Hematopoietic multipotent progenitor cell treated with erythropoietin and hydrocortisone succinate and interleukin-3 and kit ligand, for 4 days (in vitro differentiated cells): ENCODE data around the gene SND1.

Experiments used
- DNase-seq: peaks from one replicate; pipeline ENCODE4 v3.0.0-alpha.2; 2015

SND1 gene

GRCh38 chr7:127810696-127811660 is 159.0 kb downstream of the SND1 start:
- no peak for DNase-seq

GRCh38 chr7:127812540-127812939 is 160.5 kb downstream of the SND1 start:
- DNase-seq = no peak

- no peak for DNase-seq
These were observed 162.1 kb downstream of the SND1 start for GRCh38 chr7:127813991-127814541.

GRCh38 chr7:127815631-127816145 is 163.7 kb downstream of the SND1 start:
- no peak for DNase-seq

GRCh38 chr7:127816354-127817190 is 164.6 kb downstream of the SND1 start:
- no peak for DNase-seq

- DNase-seq = no peak
These were observed 165.5 kb downstream of the SND1 start for GRCh38 chr7:127817466-127817865.

GRCh38 chr7:127818306-127818705 is 166.3 kb downstream of the SND1 start:
- no peak for DNase-seq

GRCh38 chr7:127819975-127820731 is 168.2 kb downstream of the SND1 start:
- DNase-seq = peak; percentile 49

GRCh38 chr7:127820732-127821085 is 168.7 kb downstream of the SND1 start:
- DNase-seq = no peak

GRCh38 chr7:127821146-127821545 is 169.2 kb downstream of the SND1 start:
- DNase-seq = no peak

- DNase-seq = peak; percentile 74
These were observed 171.0 kb downstream of the SND1 start for GRCh38 chr7:127822822-127823508.

- no peak for DNase-seq
These were observed 172.7 kb downstream of the SND1 start for GRCh38 chr7:127824682-127825081.

- no peak for DNase-seq
These were observed 177.0 kb downstream of the SND1 start for GRCh38 chr7:127828843-127829500.

GRCh38 chr7:127831318-127832219 is 179.6 kb downstream of the SND1 start:
- DNase-seq = no peak

GRCh38 chr7:127832592-127832991 is 180.6 kb downstream of the SND1 start:
- no peak for DNase-seq

- DNase-seq = peak; percentile 46
These were observed 181.6 kb downstream of the SND1 start for GRCh38 chr7:127833641-127834040.

- no peak for DNase-seq
These were observed 183.7 kb downstream of the SND1 start for GRCh38 chr7:127835679-127836078.

- DNase-seq = peak; percentile 22
These were observed 185.9 kb downstream of the SND1 start for GRCh38 chr7:127837816-127838410.

GRCh38 chr7:127838816-127839415 is 186.9 kb downstream of the SND1 start:
- no peak for DNase-seq
